NCI-H524 treated with DMSO at 0.1 percent for 48 hours (cell line): ENCODE results near the gene GRAMD4.

Experiments used
- DNase-seq: peaks from one replicate; lab custom pipeline; 2025; lab: John Stamatoyannopoulos, UW

Gene GRAMD4

GRCh38 chr22:46582281-46582933 lies 37.8 kb upstream of the GRAMD4 start:
- DNase-seq, result no peak

DNA sequence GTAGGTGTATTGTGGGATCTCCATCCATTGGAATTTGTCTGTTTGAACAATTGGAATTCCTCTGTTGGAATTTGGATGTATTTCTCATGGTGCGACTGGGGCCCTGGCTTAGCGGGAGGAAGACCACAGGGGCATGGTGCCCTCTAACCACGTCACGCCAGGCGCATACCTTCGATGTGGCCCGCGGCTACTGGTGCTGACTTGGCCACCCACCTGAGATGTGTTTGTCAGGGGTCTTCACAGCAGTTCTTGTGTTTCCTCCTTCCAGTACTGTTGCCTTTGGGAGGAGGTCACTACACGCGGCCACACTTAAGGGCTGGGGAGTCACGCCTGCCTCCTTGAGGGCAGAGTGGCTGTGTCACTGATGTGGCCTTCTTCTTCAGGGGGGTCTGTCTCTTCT lies 36.6 kb upstream of the GRAMD4 start:
- no peak for DNase-seq

GRCh38 chr22:46584081-46584921 lies 35.9 kb upstream of the GRAMD4 start:
- no peak for DNase-seq

DNA sequence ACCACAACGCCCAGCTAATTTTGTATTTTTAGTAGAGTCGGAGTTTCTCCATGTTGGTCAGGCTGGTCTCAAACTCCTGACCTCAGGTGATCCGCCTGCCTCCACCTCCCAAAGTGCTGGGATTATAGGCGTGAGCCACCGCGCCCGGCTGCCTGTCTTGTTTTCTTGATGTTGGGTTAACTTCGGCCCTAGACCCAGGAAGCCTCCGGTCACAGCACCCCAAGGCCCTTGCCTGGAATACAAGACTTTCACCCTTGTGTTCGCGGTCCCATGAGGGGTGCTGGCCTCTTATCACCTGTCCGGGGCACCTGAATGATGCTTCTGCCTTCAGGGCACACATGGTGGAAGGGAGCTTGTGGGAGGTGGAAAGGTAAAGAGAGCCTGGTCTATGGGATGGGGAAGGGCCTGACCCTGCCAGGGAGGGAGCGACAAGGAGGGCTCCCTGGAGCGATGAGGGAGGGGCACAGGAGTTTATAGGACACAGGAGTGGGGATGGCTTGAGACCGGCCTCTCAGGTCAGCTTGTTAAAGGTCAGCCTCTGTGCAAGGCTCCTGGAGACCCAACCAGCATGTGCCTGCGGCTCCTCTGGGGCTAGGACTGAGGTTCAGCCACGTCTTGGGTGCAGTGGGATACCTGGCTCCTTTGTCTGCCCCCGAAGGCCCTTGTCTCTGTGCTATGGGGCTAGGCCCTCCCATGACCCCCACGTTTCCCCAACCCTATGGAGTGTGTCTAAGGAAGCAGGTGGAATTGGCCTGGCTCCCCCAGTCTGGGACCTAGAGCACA lies 34.7 kb upstream of the GRAMD4 start:
- no peak for DNase-seq

GRCh38 chr22:46586123-46586519 lies 34.1 kb upstream of the GRAMD4 start:
- no peak for DNase-seq

DNA sequence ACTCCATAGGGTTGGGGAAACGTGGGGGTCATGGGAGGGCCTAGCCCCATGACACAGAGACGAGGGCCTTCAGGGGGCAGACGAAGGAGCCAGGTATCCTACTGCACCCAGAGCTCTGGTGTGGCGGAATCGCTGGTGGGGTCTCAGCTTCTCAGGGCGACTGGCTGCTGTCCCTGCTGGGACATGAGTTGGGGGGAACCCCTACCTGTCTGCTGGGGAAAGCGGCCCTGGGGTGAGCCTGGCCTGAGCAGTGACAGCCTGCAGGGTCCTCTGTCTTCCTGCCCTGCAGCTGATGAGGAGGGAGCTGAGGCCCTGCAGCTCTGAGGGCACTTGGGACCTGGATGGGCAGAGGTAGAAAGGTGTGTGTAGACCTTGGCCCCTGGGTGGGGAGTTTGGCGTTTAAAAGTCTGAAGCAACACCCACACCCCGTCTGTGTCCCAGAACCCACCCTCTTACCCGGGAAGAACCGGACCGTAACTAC lies 33.6 kb upstream of the GRAMD4 start:
- no peak for DNase-seq

DNA sequence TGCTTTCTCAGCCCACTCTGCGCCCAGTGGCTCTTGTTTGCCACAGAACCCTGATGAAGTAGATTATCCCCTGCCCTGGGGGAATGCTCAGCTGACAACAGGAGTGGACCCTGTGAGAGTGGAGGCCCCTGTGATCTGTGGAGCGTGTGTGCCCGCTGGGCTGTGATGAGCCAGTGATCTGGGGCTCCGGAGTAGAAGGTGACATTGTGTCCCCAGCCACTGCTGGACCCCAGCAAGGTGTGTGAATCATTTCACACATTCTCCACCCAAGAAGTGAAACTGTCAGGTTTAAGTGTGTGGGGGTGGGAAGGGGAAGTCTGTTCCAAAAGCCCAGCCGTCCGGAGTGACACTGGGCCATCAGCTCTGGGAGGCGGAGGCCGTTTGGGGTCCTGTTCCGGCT lies 33.1 kb upstream of the GRAMD4 start:
- no peak for DNase-seq

- DNase-seq, result no peak
Measured at GRCh38 chr22:46587492-46588278, 32.5 kb upstream of the GRAMD4 start.

- no peak for DNase-seq
Measured at GRCh38 chr22:46588279-46589140, 31.7 kb upstream of the GRAMD4 start.

- no peak for DNase-seq
Measured at GRCh38 chr22:46589141-46589748, 30.9 kb upstream of the GRAMD4 start.

DNA sequence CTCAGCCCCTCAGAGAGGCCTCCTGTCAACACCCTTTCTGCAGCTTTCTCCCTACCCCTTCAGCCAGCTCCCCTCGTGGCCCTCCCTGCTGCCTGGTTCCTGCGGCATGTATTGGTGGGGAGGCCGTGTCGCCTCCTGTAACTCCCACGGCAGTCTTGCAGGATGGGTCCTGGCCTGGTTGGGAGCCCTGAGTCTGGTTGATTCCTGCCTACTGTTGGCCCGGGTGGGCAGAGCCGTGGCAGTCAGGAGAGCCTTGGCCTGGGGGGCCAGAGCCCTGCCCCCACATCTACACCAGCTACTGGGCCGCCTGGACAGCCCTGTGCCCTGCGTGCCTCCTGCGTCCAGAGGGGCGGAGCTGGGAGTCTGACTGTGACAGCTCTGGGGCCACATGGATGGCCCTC lies 30.3 kb upstream of the GRAMD4 start:
- no peak for DNase-seq

DNA sequence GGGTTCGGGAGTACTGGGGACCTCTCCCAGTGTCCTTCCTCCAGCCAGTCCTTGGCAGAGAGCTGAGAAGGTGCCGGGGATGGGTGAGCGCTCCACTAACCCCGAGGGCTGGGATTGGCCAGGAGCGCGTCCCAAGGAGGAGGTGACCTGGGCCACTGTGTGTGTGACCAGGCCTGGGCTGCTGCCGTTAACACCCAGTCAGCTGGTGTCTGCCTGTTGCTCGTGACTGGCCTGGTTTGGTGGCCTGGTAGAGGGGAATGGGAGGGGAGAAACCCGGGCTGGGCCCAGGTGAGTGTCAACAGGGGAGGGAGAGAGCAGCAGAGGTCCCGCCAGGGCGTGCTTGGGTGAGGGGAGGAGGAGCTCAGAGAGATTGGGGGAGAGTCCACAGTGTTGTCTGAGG lies 29.9 kb upstream of the GRAMD4 start:
- no peak for DNase-seq

DNA sequence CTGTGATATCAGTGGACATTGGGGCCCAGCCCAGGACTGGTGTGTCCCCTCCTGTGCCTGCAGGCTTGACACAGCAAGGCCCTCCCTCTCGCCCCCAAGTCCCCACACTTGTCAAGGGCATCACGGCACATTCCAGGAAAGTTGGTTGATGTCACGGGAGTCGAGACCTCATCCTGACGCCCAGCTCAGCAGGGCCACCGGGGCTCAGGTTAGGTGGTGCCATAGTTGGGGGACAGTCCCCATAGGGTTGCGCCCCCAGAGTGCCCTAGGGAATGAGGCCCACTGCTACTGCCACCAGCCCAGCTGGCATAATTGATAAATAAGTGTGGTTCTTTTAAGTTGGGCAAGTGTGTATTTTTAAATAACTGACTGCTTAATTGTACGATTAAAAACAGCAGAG lies 28.3 kb upstream of the GRAMD4 start:
- no peak for DNase-seq

- DNase-seq, result no peak
Measured at GRCh38 chr22:46592390-46592872, 27.8 kb upstream of the GRAMD4 start.

DNA sequence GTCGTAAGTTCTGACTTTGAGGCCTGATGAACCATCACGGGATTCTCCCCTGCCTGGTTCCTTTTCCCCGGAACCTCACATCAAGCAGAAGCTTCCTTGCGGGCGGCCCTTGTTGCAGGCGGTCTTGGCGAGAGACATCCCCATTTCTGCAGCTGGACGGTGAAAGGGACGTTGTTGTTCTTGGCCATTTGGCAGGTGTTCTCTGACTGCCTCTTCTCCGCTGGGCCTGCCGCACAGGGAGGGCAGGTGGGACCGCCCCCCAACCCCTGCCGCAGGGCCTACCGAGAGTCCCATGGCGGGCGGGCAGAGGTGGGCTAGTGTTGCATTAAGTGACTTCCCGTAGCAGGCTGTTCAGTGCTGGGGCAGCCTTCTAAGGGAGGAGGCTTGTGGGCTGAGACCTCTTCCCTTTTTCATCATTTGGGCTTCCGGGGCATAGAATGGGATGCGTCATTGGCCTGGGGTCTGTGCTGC lies 26.9 kb upstream of the GRAMD4 start:
- no peak for DNase-seq

DNA sequence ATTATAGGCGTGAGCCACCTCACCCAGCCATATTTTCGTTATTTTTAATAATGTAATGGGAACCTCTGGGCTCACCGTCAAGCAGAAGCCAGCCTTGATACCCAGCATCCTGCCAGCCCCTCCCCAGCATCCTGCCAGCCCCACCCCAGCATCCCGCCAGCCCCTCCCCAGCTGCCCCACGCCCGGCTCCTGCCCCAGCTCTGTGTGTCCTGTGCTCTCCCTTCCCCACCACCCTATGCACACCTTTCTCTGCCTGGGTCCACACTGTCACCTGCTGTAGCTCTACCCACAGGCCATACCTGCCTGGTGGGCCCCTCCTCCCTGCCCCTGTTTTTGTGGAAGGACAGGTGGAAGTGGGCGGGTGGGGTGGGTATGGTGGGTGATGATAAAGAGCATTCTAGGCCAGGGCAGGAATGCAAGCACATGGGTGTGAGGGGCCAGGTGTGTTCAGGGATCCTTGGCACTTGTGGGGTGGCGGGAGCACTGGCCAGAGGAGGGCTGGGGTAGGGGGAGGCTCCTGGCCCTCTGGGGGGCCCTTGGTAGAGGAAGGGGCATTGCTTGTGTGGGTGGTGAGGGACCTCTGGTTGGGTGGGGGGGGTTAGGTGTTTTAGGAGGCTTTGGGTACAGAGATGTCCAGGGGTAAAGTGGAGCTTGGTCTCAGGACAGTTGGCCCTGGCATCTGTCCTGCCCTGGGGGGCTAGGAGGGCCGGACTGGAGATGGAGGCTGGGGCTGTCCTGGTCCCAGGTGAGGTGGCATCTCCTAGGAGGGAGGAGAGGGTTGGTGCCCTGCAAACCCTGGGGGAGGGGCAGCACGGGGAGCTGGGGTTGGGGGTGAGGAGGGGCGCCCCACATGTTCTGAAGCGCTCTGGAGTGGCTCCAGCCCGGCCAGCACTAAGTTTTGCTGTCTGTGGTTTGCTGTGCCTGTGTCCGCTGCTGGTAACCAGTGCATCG lies 25.9 kb upstream of the GRAMD4 start:
- no peak for DNase-seq

- no peak for DNase-seq
Measured at GRCh38 chr22:46594947-46595298, 25.3 kb upstream of the GRAMD4 start.

- DNase-seq, result no peak
Measured at GRCh38 chr22:46595545-46595944, 24.6 kb upstream of the GRAMD4 start.

GRCh38 chr22:46596032-46596441 lies 24.1 kb upstream of the GRAMD4 start:
- peak; percentile 34 for DNase-seq
